H9 (cell line): ENCODE measurements around the gene SEMA3G. TPM values are rescaled to one million over a fixed set of nuclear protein-coding genes. Genes with fewer than 3 reads are reported as not detected.

Source experiments
- DNase-seq: peaks from one replicate; pipeline ENCODE4 v3.0.0-alpha.2; 2017
- H2AFZ ChIP-seq: one replicate; pipeline ENCODE4 v1.6.1; 2013; ENCODE audit warnings: mild to moderate bottlenecking, low read length, control low read depth, moderate library complexity
- H2AK5ac ChIP-seq: 2 replicates; pipeline ENCODE4 v1.6.1; 2013; ENCODE audit warnings: low read length, control low read depth, mixed read lengths; ENCODE audit not compliant: insufficient read length
- H2BK120ac ChIP-seq: one replicate; pipeline ENCODE4 v1.6.1; 2013; ENCODE audit warnings: low read depth, mild to moderate bottlenecking, low read length, control low read depth, inconsistent platforms; ENCODE audit not compliant: poor library complexity, severe bottlenecking
- H2BK12ac ChIP-seq: 2 replicates; pipeline ENCODE4 v1.6.1; 2013; ENCODE audit warnings: low read length, control low read depth, mixed read lengths, low read depth; ENCODE audit not compliant: insufficient read length
- H2BK15ac ChIP-seq: 2 replicates; pipeline ENCODE4 v1.6.1; 2013; ENCODE audit warnings: low read depth, low read length, control low read depth
- H2BK20ac ChIP-seq: one replicate; pipeline ENCODE4 v1.6.1; 2013; ENCODE audit warnings: low read depth, mild to moderate bottlenecking, low read length, control low read depth, inconsistent platforms; ENCODE audit not compliant: poor library complexity, severe bottlenecking
- H2BK5ac ChIP-seq: 2 replicates; pipeline ENCODE4 v1.6.1; 2013; ENCODE audit warnings: low read length, control low read depth, mixed read lengths; ENCODE audit not compliant: insufficient read length
- H3K14ac ChIP-seq: 2 replicates; pipeline ENCODE4 v1.6.1; 2013; ENCODE audit warnings: low read length, control low read depth; ENCODE audit not compliant: insufficient read depth
- H3K18ac ChIP-seq: 2 replicates; pipeline ENCODE4 v1.6.1; 2013; ENCODE audit warnings: low read depth, mild to moderate bottlenecking, mixed read lengths, low read length, control low read depth; ENCODE audit not compliant: insufficient read length
- H3K23ac ChIP-seq: 2 replicates; pipeline ENCODE4 v1.6.1; 2013; ENCODE audit warnings: low read length, control low read depth, mixed read lengths, low read depth; ENCODE audit not compliant: insufficient read length
- H3K23me2 ChIP-seq: 2 replicates; pipeline ENCODE4 v1.6.1; 2013; ENCODE audit warnings: low read depth, mild to moderate bottlenecking, mixed read lengths, low read length, control low read depth; ENCODE audit not compliant: insufficient read length, poor library complexity, severe bottlenecking
- H3K27ac ChIP-seq: 2 replicates; pipeline ENCODE4 v1.5.1; 2013; ENCODE audit warnings: low read length, control low read depth, mixed read lengths, low read depth; ENCODE audit not compliant: insufficient read length
- H3K27me3 ChIP-seq: 2 replicates; pipeline ENCODE4 v1.6.1; 2013; ENCODE audit warnings: low read length, control low read depth, inconsistent platforms; ENCODE audit not compliant: insufficient read depth
- H3K4ac ChIP-seq: 2 replicates; pipeline ENCODE4 v1.6.1; 2013; ENCODE audit warnings: low read depth, mild to moderate bottlenecking, control low read depth, inconsistent platforms, low read length, moderate library complexity
- H3K4me1 ChIP-seq: 2 replicates; pipeline ENCODE4 v1.6.1; 2013; ENCODE audit warnings: low read length, control low read depth, inconsistent platforms; ENCODE audit not compliant: insufficient read depth
- H3K4me2 ChIP-seq: 2 replicates; pipeline ENCODE4 v1.6.1; 2013; ENCODE audit warnings: low read length, control low read depth, mixed read lengths; ENCODE audit not compliant: insufficient read length, insufficient read depth
- H3K56ac ChIP-seq: 2 replicates; pipeline ENCODE4 v1.6.1; 2013; ENCODE audit warnings: low read depth, mild to moderate bottlenecking, mixed read lengths, low read length, control low read depth; ENCODE audit not compliant: insufficient read length
- H3K79me1 ChIP-seq: 2 replicates; pipeline ENCODE4 v1.6.1; 2013; ENCODE audit warnings: low read depth, mild to moderate bottlenecking, moderate library complexity, low read length, control low read depth, inconsistent platforms; ENCODE audit not compliant: insufficient read depth, poor library complexity, severe bottlenecking
- H3K79me2 ChIP-seq: 2 replicates; pipeline ENCODE4 v1.6.1; 2013; ENCODE audit warnings: low read length, control low read depth, inconsistent platforms; ENCODE audit not compliant: insufficient read depth
- H3K9ac ChIP-seq: 2 replicates; pipeline ENCODE4 v1.6.1; 2013; ENCODE audit warnings: low read length, control low read depth, mixed read lengths; ENCODE audit not compliant: insufficient read length; ENCODE audit errors: extremely low read depth
- H3K9me3 ChIP-seq: one replicate; pipeline ENCODE4 v1.6.1; 2013; ENCODE audit warnings: low read depth, low read length, inconsistent platforms; ENCODE audit not compliant: control insufficient read depth
- H3T11ph ChIP-seq: one replicate; pipeline ENCODE4 v1.6.1; 2013; ENCODE audit warnings: mild to moderate bottlenecking, low read length, control low read depth, inconsistent platforms
- H4K20me1 ChIP-seq: one replicate; pipeline ENCODE4 v1.6.1; 2013; ENCODE audit not compliant: control insufficient read depth, insufficient read length, insufficient read depth
- H4K5ac ChIP-seq: 2 replicates; pipeline ENCODE4 v1.6.1; 2013; ENCODE audit warnings: low read depth, mild to moderate bottlenecking, mixed read lengths, low read length, control low read depth; ENCODE audit not compliant: insufficient read length
- H4K8ac ChIP-seq: replicated peaks from 2 replicates; pipeline ENCODE4 v1.6.1; 2013; ENCODE audit warnings: low read length, control low read depth, mixed read lengths, low read depth; ENCODE audit not compliant: insufficient read length
- H4K91ac ChIP-seq: 2 replicates; pipeline ENCODE4 v1.6.1; 2013; ENCODE audit warnings: low read depth, mild to moderate bottlenecking, moderate library complexity, mixed read lengths, low read length, control low read depth; ENCODE audit not compliant: insufficient read length
- H3K27ac Mint-ChIP-seq, 3 experiments: 2 replicates in 2 of 3; 3 replicates in 1 of 3; pipeline ENCODE4 v1.8.0; 2020 to 2021; ENCODE audit warnings: mixed read lengths in 3 of 3, mild to moderate bottlenecking in 1 of 3, moderate library complexity in 1 of 3
- H3K27me3 Mint-ChIP-seq: 2 replicates; pipeline ENCODE4 v1.8.0; 2021; ENCODE audit warnings: low read depth, mild to moderate bottlenecking, moderate library complexity, mixed read lengths
- H3K36me3 Mint-ChIP-seq, 3 experiments: 2 replicates in 2 of 3; 3 replicates in 1 of 3; pipeline ENCODE4 v1.8.0; 2020 to 2021; ENCODE audit warnings: low read depth in 3 of 3, mixed read lengths in 3 of 3; ENCODE audit not compliant: insufficient read depth in 1 of 3
- H3K4me1 Mint-ChIP-seq, 2 experiments: 2 replicates each; pipeline ENCODE4 v1.8.0; 2020; ENCODE audit warnings: mixed read lengths in 2 of 2
- H3K4me3 Mint-ChIP-seq, 2 experiments: 2 replicates in 1 of 2; 3 replicates in 1 of 2; pipeline ENCODE4 v1.8.0; 2020 to 2021; ENCODE audit warnings: mild to moderate bottlenecking in 2 of 2, mixed read lengths in 2 of 2, moderate library complexity in 1 of 2
- H3K9me3 Mint-ChIP-seq, 2 experiments: 2 replicates in 1 of 2; 3 replicates in 1 of 2; pipeline ENCODE4 v1.8.0; 2020; ENCODE audit warnings: mild to moderate bottlenecking in 2 of 2, mixed read lengths in 2 of 2, moderate library complexity in 1 of 2
- WGBS: extraction: QIAGEN DNeasy Blood & Tissue Kit; methylation state at CpG from one replicate; pipeline ENCODE4 v1.1.7; 2013; ENCODE audit warnings: missing lambda C conversion rate, low lambda C conversion rate, mixed read lengths; ENCODE audit not compliant: insufficient read length; ENCODE audit errors: extremely low coverage; 5-methylcytosine and 5-hydroxymethylcytosine counted together
- total RNA-seq: library from RNA; stranded (reverse); gene quantifications from 2 replicates; pipeline ENCODE4 v1.2.1, GENCODE V29; 2021
- TF ChIP-seq, protein P1 (sequence below): fragments of 200-600 bp; sonication (generic); conservative IDR thresholded peaks from 3 replicates; pipeline ENCODE4 v1.8.0; 2021; ENCODE audit warnings: antibody characterized with exemption, mild to moderate bottlenecking

Gene SEMA3G
- total RNA-seq, 1 experiment from 2014 or later = 2.4 TPM

DNA sequence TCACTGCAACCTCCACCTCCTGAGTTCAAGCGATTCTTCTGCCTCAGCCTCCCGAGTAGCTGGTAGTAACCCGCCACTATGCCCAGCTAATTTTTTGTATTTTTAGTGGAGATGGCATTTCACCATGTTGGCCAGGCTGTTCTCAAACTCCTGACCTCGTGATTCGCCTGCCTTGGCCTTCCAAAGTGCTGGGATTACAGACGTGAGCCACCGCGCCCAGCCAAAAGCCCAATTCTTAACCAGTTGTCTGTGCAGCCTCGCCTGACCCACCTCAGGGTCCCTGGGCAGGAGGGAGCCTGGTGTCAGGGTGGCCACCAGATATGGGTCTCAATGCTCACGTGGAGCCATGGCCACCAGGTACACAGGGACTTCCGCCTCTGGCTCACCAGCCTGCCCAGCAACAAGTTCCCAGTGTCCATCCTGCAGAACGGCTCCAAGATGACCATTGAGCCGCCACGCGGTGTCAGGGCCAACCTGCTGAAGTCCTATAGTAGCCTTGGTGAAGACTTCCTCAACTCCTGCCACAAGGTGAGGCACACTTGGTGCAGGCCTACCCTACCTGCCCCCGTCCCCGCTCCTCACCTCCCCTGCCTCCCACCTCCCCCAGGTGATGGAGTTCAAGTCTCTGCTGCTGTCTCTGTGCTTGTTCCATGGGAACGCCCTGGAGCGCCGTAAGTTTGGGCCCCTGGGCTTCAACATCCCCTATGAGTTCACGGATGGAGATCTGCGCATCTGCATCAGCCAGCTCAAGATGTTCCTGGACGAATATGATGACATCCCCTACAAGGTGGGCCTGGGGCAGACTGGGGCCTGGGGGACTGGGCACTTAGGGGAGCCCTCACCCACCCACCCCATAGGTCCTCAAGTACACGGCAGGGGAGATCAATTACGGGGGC is 48.6 kb downstream of the SEMA3G start:
- Histone ChIP-seq H3K18ac (no peak overlapping the region), H3K9me3 (no peaks in the 10 kb centered on the region), H3K4me1 (no peaks in the 10 kb centered on the region), H2BK20ac (no peak overlapping the region), H4K8ac (no peak overlapping the region), H2BK15ac (no peak overlapping the region), H2BK120ac (no peak overlapping the region), H2AFZ (no peak overlapping the region), H4K20me1 (no peaks in the 10 kb centered on the region), H3T11ph (no peak overlapping the region), H3K27me3 (no peaks in the 10 kb centered on the region), H2BK5ac (no peak overlapping the region), H2AK5ac (no peak overlapping the region), H3K9ac (no peak overlapping the region), H4K5ac (no peak overlapping the region), H3K23ac (no peak overlapping the region), H2BK12ac (no peak overlapping the region), H3K4ac (no peak overlapping the region), H3K56ac (no peak overlapping the region), H4K91ac (no peak overlapping the region), H3K79me2 (no peaks in the 10 kb centered on the region), H3K79me1 (no peaks in the 10 kb centered on the region), H3K27ac (no peak overlapping the region), H3K14ac (no peak overlapping the region), H3K4me2 (no peak overlapping the region), H3K23me2 (no peaks in the 10 kb centered on the region)
- Mint-ChIP-seq H3K4me3 (no peak overlapping the region), H3K9me3 (no peaks in the 10 kb centered on the region), H3K27ac (no peak overlapping the region), H3K27me3 (peaks cover 13% of the 10 kb centered on the region), H3K36me3 (peaks cover 2 to 9% (median 2%) of the 10 kb centered on the region in 3 experiments; a peak in 4 of 7 replicates), H3K4me1 (no peaks in the 10 kb centered on the region; a peak in 1 of 4 replicates)
- no peak for DNase-seq
- TF ChIP-seq, protein P1, sequence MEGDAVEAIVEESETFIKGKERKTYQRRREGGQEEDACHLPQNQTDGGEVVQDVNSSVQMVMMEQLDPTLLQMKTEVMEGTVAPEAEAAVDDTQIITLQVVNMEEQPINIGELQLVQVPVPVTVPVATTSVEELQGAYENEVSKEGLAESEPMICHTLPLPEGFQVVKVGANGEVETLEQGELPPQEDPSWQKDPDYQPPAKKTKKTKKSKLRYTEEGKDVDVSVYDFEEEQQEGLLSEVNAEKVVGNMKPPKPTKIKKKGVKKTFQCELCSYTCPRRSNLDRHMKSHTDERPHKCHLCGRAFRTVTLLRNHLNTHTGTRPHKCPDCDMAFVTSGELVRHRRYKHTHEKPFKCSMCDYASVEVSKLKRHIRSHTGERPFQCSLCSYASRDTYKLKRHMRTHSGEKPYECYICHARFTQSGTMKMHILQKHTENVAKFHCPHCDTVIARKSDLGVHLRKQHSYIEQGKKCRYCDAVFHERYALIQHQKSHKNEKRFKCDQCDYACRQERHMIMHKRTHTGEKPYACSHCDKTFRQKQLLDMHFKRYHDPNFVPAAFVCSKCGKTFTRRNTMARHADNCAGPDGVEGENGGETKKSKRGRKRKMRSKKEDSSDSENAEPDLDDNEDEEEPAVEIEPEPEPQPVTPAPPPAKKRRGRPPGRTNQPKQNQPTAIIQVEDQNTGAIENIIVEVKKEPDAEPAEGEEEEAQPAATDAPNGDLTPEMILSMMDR = no peak
- WGBS = no CpG with 5 or more reads among the region's 25 CpGs
